ENCODE results near the gene NPC1. TPM values are rescaled to one million over a fixed set of nuclear protein-coding genes. Genes with fewer than 3 reads are reported as not detected.

Gene NPC1
- total RNA-seq, 1 experiment from 2014 or later: 20.9 TPM

- H3K27me3 ChIP-seq (ENCODE audit: control insufficient read depth, insufficient read depth, low read length): no peaks in the 10 kb centered on the region
- H3K36me3 ChIP-seq (replicated peaks; ENCODE audit: control insufficient read depth, insufficient read depth, low read length): peaks cover 55% of the 10 kb centered on the region
- DNase-seq: no peak
- H3K4me3 ChIP-seq (ENCODE audit: insufficient read depth, low read depth, low read length): no peak overlapping the region
Observed at GRCh38 chr18:23538001-23538400, 48.3 kb downstream of the NPC1 start.

- Histone ChIP-seq H3K36me3 (replicated peaks; ENCODE audit: control insufficient read depth, insufficient read depth, low read length) (peaks cover 53% of the 10 kb centered on the region), H3K27me3 (ENCODE audit: control insufficient read depth, insufficient read depth, low read length) (no peaks in the 10 kb centered on the region), H3K4me3 (ENCODE audit: insufficient read depth, low read depth, low read length) (no peak overlapping the region)
- no peak for DNase-seq
Observed at GRCh38 chr18:23537274-23537673, 49.0 kb downstream of the NPC1 start.

- Histone ChIP-seq H3K4me3 (ENCODE audit: insufficient read depth, low read depth, low read length) (no peak overlapping the region), H3K27me3 (ENCODE audit: control insufficient read depth, insufficient read depth, low read length) (no peaks in the 10 kb centered on the region), H3K36me3 (replicated peaks; ENCODE audit: control insufficient read depth, insufficient read depth, low read length) (peaks cover 55% of the 10 kb centered on the region)
- no peak for DNase-seq
Observed at GRCh38 chr18:23536204-23536603, 50.1 kb downstream of the NPC1 start.

- Histone ChIP-seq H3K27me3 (ENCODE audit: control insufficient read depth, insufficient read depth, low read length) (no peaks in the 10 kb centered on the region), H3K4me3 (ENCODE audit: insufficient read depth, low read depth, low read length) (no peak overlapping the region), H3K36me3 (replicated peaks; ENCODE audit: control insufficient read depth, insufficient read depth, low read length) (peaks cover 55% of the 10 kb centered on the region)
- no peak for DNase-seq
Observed at GRCh38 chr18:23534276-23534675, 52.0 kb downstream of the NPC1 start.

- Histone ChIP-seq H3K27me3 (ENCODE audit: control insufficient read depth, insufficient read depth, low read length) (no peaks in the 10 kb centered on the region), H3K36me3 (replicated peaks; ENCODE audit: control insufficient read depth, insufficient read depth, low read length) (peaks cover 51% of the 10 kb centered on the region), H3K4me3 (ENCODE audit: insufficient read depth, low read depth, low read length) (no peak overlapping the region)
- no peak for DNase-seq
Observed at GRCh38 chr18:23532848-23533247, 53.5 kb downstream of the NPC1 start.

- H3K36me3 ChIP-seq (replicated peaks; ENCODE audit: control insufficient read depth, insufficient read depth, low read length): peaks cover 48% of the 10 kb centered on the region
Observed at GRCh38 chr18:23531912-23532311, 54.4 kb downstream of the NPC1 start.

GRCh38 chr18:23530195-23530594 lies 56.1 kb downstream of the NPC1 start:
- DNase-seq: no peak
- no peak overlapping the region for H3K4me3 ChIP-seq (ENCODE audit: insufficient read depth, low read depth, low read length)
- H3K36me3 ChIP-seq (replicated peaks; ENCODE audit: control insufficient read depth, insufficient read depth, low read length): peaks cover 47% of the 10 kb centered on the region
- H3K27me3 ChIP-seq (ENCODE audit: control insufficient read depth, insufficient read depth, low read length): no peaks in the 10 kb centered on the region

More at GRCh38 chr18:23531912-23532311, 54.4 kb downstream of the NPC1 start:
- no peak overlapping the region for H3K4me3 ChIP-seq (ENCODE audit: insufficient read depth, low read depth, low read length)
- DNase-seq: no peak
- H3K27me3 ChIP-seq (ENCODE audit: control insufficient read depth, insufficient read depth, low read length): no peaks in the 10 kb centered on the region

- no peak overlapping the region for H3K4me3 ChIP-seq (ENCODE audit: insufficient read depth, low read depth, low read length)
- peaks cover 43% of the 10 kb centered on the region for H3K36me3 ChIP-seq (replicated peaks; ENCODE audit: control insufficient read depth, insufficient read depth, low read length)
- no peak for DNase-seq
- H3K27me3 ChIP-seq (ENCODE audit: control insufficient read depth, insufficient read depth, low read length): no peaks in the 10 kb centered on the region
Observed at GRCh38 chr18:23529604-23530003, 56.7 kb downstream of the NPC1 start.

- Histone ChIP-seq H3K4me3 (ENCODE audit: insufficient read depth, low read depth, low read length) (no peak overlapping the region), H3K36me3 (replicated peaks; ENCODE audit: control insufficient read depth, insufficient read depth, low read length) (peaks cover 37% of the 10 kb centered on the region), H3K27me3 (ENCODE audit: control insufficient read depth, insufficient read depth, low read length) (no peaks in the 10 kb centered on the region)
- DNase-seq: no peak
Observed at GRCh38 chr18:23528580-23529472, 57.5 kb downstream of the NPC1 start.

GRCh38 chr18:23526501-23527063 lies 59.7 kb downstream of the NPC1 start:
- no peaks in the 10 kb centered on the region for H3K27me3 ChIP-seq (ENCODE audit: control insufficient read depth, insufficient read depth, low read length)
- no peak for DNase-seq
- no peak overlapping the region for H3K4me3 ChIP-seq (ENCODE audit: insufficient read depth, low read depth, low read length)
- H3K36me3 ChIP-seq (replicated peaks; ENCODE audit: control insufficient read depth, insufficient read depth, low read length): peaks cover 31% of the 10 kb centered on the region

- Histone ChIP-seq H3K27me3 (ENCODE audit: control insufficient read depth, insufficient read depth, low read length) (no peaks in the 10 kb centered on the region), H3K4me3 (ENCODE audit: insufficient read depth, low read depth, low read length) (no peak overlapping the region), H3K36me3 (replicated peaks; ENCODE audit: control insufficient read depth, insufficient read depth, low read length) (peaks cover 28% of the 10 kb centered on the region)
- DNase-seq: no peak
Observed at GRCh38 chr18:23524213-23524707, 62.0 kb downstream of the NPC1 start.

GRCh38 chr18:23523429-23524212 lies 62.7 kb downstream of the NPC1 start:
- Histone ChIP-seq H3K4me3 (ENCODE audit: insufficient read depth, low read depth, low read length) (no peak overlapping the region), H3K27me3 (ENCODE audit: control insufficient read depth, insufficient read depth, low read length) (no peaks in the 10 kb centered on the region), H3K36me3 (replicated peaks; ENCODE audit: control insufficient read depth, insufficient read depth, low read length) (peaks cover 27% of the 10 kb centered on the region)
- DNase-seq: no peak

GRCh38 chr18:23521907-23522306 lies 64.4 kb downstream of the NPC1 start:
- Histone ChIP-seq H3K4me3 (ENCODE audit: insufficient read depth, low read depth, low read length) (no peak overlapping the region), H3K36me3 (replicated peaks; ENCODE audit: control insufficient read depth, insufficient read depth, low read length) (peaks cover 23% of the 10 kb centered on the region), H3K27me3 (ENCODE audit: control insufficient read depth, insufficient read depth, low read length) (no peaks in the 10 kb centered on the region)
- DNase-seq: no peak

- Histone ChIP-seq H3K4me3 (ENCODE audit: insufficient read depth, low read depth, low read length) (no peak overlapping the region), H3K27me3 (ENCODE audit: control insufficient read depth, insufficient read depth, low read length) (no peaks in the 10 kb centered on the region), H3K36me3 (replicated peaks; ENCODE audit: control insufficient read depth, insufficient read depth, low read length) (peaks cover 19% of the 10 kb centered on the region)
- DNase-seq: no peak
Observed at GRCh38 chr18:23521271-23521670, 65.0 kb downstream of the NPC1 start.
